GM21717 (cell line): Measurements from ENCODE around the gene ZKSCAN5.
"Not testable (repeated sequence)": the region's sequence is repeated elsewhere in the genome, so short reads cannot be mapped to it uniquely, and the experiment has no call there.

Experiments
- ATAC-seq: cut with Tn5 transposase; IDR thresholded peaks from one replicate; pipeline ENCODE4 v1.9.1; 2021; ENCODE audit warnings: mild to moderate bottlenecking, moderate library complexity; ENCODE audit not compliant: unreplicated experiment

ZKSCAN5 gene

GRCh38 chr7:99497766-99498545, 6.5 kb upstream of the ZKSCAN5 start:
- no peak for ATAC-seq

GRCh38 chr7:99498546-99498944, 5.9 kb upstream of the ZKSCAN5 start:
- no peak for ATAC-seq

GRCh38 chr7:99499371-99499720, 5.1 kb upstream of the ZKSCAN5 start:
- ATAC-seq: no peak

GRCh38 chr7:99499721-99500636, 4.5 kb upstream of the ZKSCAN5 start, which contains the start of gene ZNF394:
Gene ZNF394 (minus strand): TSS chr7:99500281. CDS start chr7:99500093, 188 bp downstream.
- ATAC-seq: peak; percentile 44

GRCh38 chr7:99500637-99501009, 3.8 kb upstream of the ZKSCAN5 start:
- no peak for ATAC-seq

GRCh38 chr7:99501236-99501635, 3.2 kb upstream of the ZKSCAN5 start:
- ATAC-seq: not testable (repeated sequence)

- no peak for ATAC-seq
These were observed 220 bp upstream of the ZKSCAN5 start for GRCh38 chr7:99504281-99504602.

GRCh38 chr7:99505324-99505662, 831 bp downstream of the ZKSCAN5 start:
- peak; percentile 14 for ATAC-seq

- no peak for ATAC-seq
These were observed 9.6 kb downstream of the ZKSCAN5 start for GRCh38 chr7:99514050-99514449.

- ATAC-seq: no peak
These were observed 16.9 kb downstream of the ZKSCAN5 start for GRCh38 chr7:99521399-99521798.

- no peak for ATAC-seq
These were observed 21.4 kb downstream of the ZKSCAN5 start for GRCh38 chr7:99525713-99526440.

GRCh38 chr7:99531354-99531765, 26.9 kb downstream of the ZKSCAN5 start:
- no peak for ATAC-seq

- no peak for ATAC-seq
These were observed 31.2 kb downstream of the ZKSCAN5 start for GRCh38 chr7:99535667-99536066.

GRCh38 chr7:99539213-99539811, 34.9 kb downstream of the ZKSCAN5 start:
- ATAC-seq: no peak

- ATAC-seq: no peak
These were observed 36.1 kb downstream of the ZKSCAN5 start for GRCh38 chr7:99540542-99540941.

- ATAC-seq: no peak
These were observed 36.8 kb downstream of the ZKSCAN5 start for GRCh38 chr7:99541212-99541611.

GRCh38 chr7:99543081-99543671, 38.7 kb downstream of the ZKSCAN5 start:
- ATAC-seq: no peak

- no peak for ATAC-seq
These were observed 39.5 kb downstream of the ZKSCAN5 start for GRCh38 chr7:99543916-99544315.

- not testable (repeated sequence) for ATAC-seq
These were observed 40.8 kb downstream of the ZKSCAN5 start for GRCh38 chr7:99545308-99545707.

GRCh38 chr7:99549545-99549944, 45.1 kb downstream of the ZKSCAN5 start:
- not testable (repeated sequence) for ATAC-seq

- no peak for ATAC-seq
These were observed 46.9 kb downstream of the ZKSCAN5 start for GRCh38 chr7:99551334-99551733.
